Muscle of leg (tissue), 11 donors: Measurements from ENCODE around the gene ZC3H4. TPM values are rescaled to one million over a fixed set of nuclear protein-coding genes. Genes with fewer than 3 reads are reported as not detected.
A peak's percentile ranks its signal among the peaks of the same experiment; 100 is the strongest.

ENCODE experiments used
- DNase-seq: peaks from one replicate; pipeline ENCODE4 v3.0.0; 2013
- H3K27ac ChIP-seq: one replicate; pipeline ENCODE4 v1.5.1; 2013; ENCODE audit warnings: mild to moderate bottlenecking, low read length, control low read depth
- H3K27me3 ChIP-seq: one replicate; pipeline ENCODE4 v1.6.1; 2013; ENCODE audit warnings: low read length; ENCODE audit not compliant: control insufficient read depth, insufficient read depth
- H3K36me3 ChIP-seq: one replicate; pipeline ENCODE4 v1.6.1; 2013; ENCODE audit warnings: low read length; ENCODE audit not compliant: control insufficient read depth, insufficient read depth
- H3K4me1 ChIP-seq: one replicate; pipeline ENCODE4 v1.6.1; 2013; ENCODE audit warnings: low read length; ENCODE audit not compliant: control insufficient read depth, insufficient read depth
- H3K4me3 ChIP-seq: one replicate; pipeline ENCODE4 v1.5.1; 2013; ENCODE audit warnings: low read length, control low read depth
- H3K9me3 ChIP-seq: replicated peaks from 2 replicates; pipeline ENCODE4 v1.6.1; 2013; ENCODE audit warnings: low read depth, low read length; ENCODE audit not compliant: control insufficient read depth
- WGBS: methylation state at CpG from one replicate; pipeline ENCODE4 v1.1.5; 2013; ENCODE audit warnings: missing lambda C conversion rate; ENCODE audit not compliant: insufficient coverage; 5-methylcytosine and 5-hydroxymethylcytosine counted together
- polyA plus RNA-seq, 8 donors: library from polyadenylated mRNA; unstranded; fragments of 120-200 nt; gene quantifications; one replicate each; pipeline versions ENCODE4 v1.2.1 to v1.2.3, GENCODE V29; 2013; ENCODE audit warnings: inconsistent platforms in 1 of 8, low replicate concordance in 1 of 8; ENCODE audit not compliant: insufficient read length in 8 of 8, insufficient read depth in 1 of 8
- total RNA-seq: library from RNA; stranded (reverse); fragments of 120-200 nt; gene quantifications from one replicate; pipeline ENCODE4 v1.2.4, GENCODE V29; 2013

The ZC3H4 gene
- total and polyA plus RNA-seq, 9 donors, result 11.8 to 34.3 (median 23.9) TPM

DNA sequence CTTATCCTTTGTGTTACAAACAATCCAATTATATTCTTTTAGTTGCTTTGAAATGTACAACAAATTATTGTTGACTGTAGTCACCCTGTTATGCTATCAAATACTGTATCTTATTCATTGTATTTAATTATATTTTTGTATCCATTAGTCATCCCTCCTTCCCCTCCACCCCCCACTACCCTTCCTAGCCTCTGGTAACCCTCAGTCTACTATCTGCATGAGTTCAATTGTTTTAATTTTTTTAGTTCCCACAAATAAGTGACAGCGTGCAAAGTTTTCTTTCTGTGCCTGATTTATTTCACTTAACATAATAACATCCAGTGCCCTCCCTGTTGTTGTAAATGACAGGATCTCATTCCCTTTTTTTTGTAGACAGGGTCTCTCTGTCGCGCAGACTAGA lies 21.6 kb upstream of the ZC3H4 start:
- WGBS, result no CpG with 5 or more reads among the region's 3 CpGs
- Histone ChIP-seq H3K4me3 (no peak overlapping the region), H3K36me3 (peaks cover 25% of the 10 kb centered on the region), H3K4me1 (peaks cover 16% of the 10 kb centered on the region), H3K27ac (no peak overlapping the region), H3K9me3 (no peaks in the 10 kb centered on the region), H3K27me3 (no peaks in the 10 kb centered on the region)
- no peak for DNase-seq

DNA sequence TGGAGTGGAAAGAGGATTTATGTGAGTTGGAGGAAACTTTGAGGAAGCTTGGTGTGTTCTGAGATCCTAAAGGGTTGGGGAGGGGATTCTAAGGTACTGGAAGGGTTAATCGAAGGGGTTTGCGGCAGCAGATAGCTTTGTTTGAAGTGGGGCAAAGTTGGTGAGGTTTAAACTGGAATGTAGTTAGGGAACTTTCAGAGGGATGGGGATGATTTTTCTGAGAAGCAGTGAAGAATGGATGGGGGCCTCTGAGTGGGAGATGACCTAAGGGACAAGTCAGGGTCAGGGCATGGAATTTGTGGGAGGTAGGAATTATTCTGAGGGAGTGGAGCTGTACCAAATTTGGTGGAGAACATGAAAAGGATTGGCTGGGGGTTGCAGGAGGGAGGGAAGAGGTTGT lies 21.0 kb upstream of the ZC3H4 start:
- Histone ChIP-seq H3K27ac (no peak overlapping the region), H3K36me3 (peaks cover 25% of the 10 kb centered on the region), H3K4me3 (no peak overlapping the region), H3K4me1 (peaks cover 16% of the 10 kb centered on the region), H3K27me3 (no peaks in the 10 kb centered on the region), H3K9me3 (no peaks in the 10 kb centered on the region)
- 61% methylated on average over 2 of the region's 2 CpGs for WGBS
- no peak for DNase-seq

DNA sequence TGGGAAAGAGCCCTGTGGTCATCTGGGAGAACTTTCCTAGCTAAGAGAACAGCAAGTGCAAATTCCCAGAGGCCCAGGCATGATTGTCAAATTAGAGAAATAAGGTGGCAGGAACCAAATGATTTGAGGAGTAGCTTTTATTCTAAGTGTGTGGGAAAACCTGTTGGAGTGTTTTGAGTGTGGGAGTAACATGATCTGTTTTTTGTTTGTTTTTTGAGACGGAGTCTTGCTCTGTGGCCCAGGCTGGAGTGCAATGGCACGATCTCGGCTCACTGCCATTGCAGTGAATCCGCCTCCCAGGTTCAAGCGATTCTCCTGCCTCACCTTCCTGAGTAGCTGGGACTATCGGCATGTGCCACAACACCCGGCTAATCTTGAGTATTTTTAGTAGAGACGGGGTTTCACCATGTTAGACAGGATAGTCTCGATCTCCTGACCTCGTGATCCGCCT lies 19.5 kb upstream of the ZC3H4 start:
- Histone ChIP-seq H3K4me3 (no peak overlapping the region), H3K9me3 (no peaks in the 10 kb centered on the region), H3K27me3 (no peaks in the 10 kb centered on the region), H3K4me1 (peaks cover 16% of the 10 kb centered on the region), H3K27ac (no peak overlapping the region), H3K36me3 (peaks cover 22% of the 10 kb centered on the region)
- 87% methylated on average over 10 of the region's 11 CpGs for WGBS
- no peak for DNase-seq

DNA sequence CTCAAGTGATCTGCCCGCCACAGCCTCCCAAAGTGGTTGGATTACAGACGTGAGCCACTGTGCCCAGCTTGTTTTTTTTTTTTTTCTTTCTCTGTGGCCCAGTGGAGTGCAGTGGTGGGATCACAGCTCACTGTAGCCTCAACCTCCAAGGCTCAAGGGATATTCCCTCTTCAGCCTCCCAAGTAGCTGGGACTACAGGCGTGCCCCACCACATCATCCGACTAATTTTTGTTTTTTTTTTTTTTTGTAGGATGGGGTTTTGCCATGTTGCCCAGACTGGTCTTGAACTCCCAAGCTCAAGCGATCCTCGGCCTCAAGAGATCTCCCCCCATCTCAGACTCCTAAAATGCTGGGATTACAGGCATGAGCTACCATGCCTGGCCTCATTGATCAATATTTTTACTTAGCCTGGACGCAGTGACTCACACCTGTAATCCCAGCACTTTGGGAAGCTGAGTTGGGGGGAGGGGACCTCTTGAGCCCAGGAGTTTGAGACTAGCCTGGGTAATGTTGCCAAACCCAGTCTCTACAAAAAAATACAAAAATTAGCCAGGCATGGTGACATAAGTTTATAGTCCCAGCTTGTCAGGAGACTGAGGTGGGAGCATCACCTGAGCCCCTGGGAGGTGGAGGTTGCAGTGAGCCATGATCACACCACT lies 18.7 kb upstream of the ZC3H4 start:
- H3K27ac ChIP-seq, result no peak overlapping the region
- peaks cover 22% of the 10 kb centered on the region for H3K36me3 ChIP-seq
- peaks cover 16% of the 10 kb centered on the region for H3K4me1 ChIP-seq
- no peak for DNase-seq
- 20% methylated on average over 1 of the region's 7 CpGs for WGBS
- H3K4me3 ChIP-seq, result no peak overlapping the region
- H3K9me3 ChIP-seq, result no peaks in the 10 kb centered on the region
- H3K27me3 ChIP-seq, result no peaks in the 10 kb centered on the region

DNA sequence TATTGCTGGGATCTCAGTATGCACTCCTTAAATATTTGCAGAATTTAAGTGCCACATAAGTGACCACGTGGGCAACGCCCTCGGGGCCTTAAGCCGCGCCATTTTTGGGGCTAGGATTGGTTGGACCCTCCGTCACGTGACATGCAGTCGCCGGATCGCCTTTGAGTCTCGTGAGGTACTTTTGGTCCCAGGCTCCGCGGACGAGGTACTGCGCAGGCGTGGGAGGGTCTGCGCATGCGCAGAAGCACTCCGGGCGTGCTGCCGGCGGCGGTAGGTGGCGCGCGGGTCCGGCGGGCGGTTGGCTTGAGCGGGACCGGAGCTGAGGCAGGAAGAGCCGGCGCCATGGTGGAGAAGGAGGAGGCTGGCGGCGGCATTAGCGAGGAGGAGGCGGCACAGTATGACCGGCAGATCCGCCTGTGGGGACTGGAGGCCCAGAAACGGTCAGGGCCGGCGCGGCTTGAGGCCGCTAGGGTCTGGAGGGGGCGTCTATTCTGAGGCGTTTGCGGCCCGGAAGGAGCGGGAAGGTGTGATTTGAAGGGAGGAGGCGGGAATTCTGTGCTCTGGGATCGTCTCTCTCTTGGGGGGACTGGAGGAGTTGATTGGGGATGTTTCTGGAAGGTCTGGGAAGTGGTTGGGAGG lies 17.1 kb upstream of the ZC3H4 start, which contains the start of gene SAE1:
SAE1 (plus strand) TSS at position 247 of the 639 bp plus-strand sequence; CDS start at position 343, 96 bp downstream.
- 1% methylated on average over 49 of the region's 51 CpGs for WGBS
- peak; percentile 99 for DNase-seq
- peaks cover 16% of the 10 kb centered on the region for H3K4me1 ChIP-seq
- H3K36me3 ChIP-seq, result peaks cover 22% of the 10 kb centered on the region
- peak within 1 kb of the TSS; percentile 98 for H3K27ac ChIP-seq
- H3K4me3 ChIP-seq, result peak within 1 kb of the TSS; percentile 97
- no peaks in the 10 kb centered on the region for H3K27me3 ChIP-seq
- H3K9me3 ChIP-seq, result no peaks in the 10 kb centered on the region

DNA sequence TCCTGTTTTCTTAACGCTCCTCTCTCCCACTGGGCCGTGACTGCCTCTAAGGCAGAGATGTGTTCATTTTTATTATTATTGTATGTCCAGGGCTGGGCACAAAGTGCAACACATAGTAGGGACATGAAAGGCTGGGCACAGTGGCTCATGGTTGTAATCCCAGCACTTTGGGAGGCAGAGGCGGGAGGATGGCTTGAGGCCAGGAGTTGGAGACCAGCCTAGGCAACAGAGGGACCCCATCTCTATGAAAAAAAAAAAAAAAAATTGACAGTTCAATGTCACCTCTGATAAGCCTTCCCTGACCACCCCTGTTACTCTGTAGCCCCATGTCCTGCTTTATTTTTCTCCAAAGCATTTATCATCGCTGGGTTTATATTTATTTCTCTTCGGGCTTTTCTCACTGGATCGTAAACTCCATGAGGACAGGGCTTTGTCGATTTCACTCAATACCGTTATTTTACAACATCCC lies 16.6 kb upstream of the ZC3H4 start:
- peak overlapping the region; percentile 80 for H3K27ac ChIP-seq
- H3K27me3 ChIP-seq, result no peaks in the 10 kb centered on the region
- H3K4me1 ChIP-seq, result peaks cover 16% of the 10 kb centered on the region
- WGBS, result 57% methylated on average over 4 of the region's 8 CpGs
- H3K36me3 ChIP-seq, result peaks cover 22% of the 10 kb centered on the region
- no peak for DNase-seq
- H3K4me3 ChIP-seq, result peak overlapping the region; percentile 29
- no peaks in the 10 kb centered on the region for H3K9me3 ChIP-seq

DNA sequence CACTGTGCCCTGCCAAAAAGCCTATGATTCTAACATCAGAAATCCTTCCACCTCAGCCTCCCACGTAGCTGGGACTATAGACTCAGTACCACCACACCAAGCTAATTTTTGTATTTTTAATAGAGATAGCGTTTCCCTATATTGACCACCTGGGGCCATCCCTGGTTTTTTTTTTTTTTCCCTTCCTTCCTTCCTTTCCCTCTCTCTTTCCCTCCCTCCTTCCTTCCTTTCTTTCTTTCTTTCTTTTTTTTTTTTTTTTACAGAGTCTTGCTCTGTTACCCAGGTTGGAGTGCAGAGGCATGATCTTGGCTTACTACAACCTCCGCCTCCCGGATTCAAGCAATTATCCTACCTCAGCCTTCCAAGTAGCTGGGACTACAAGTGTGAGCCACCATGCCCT lies 16.0 kb upstream of the ZC3H4 start:
- Histone ChIP-seq H3K4me1 (peaks cover 18% of the 10 kb centered on the region), H3K9me3 (no peaks in the 10 kb centered on the region), H3K36me3 (peaks cover 21% of the 10 kb centered on the region), H3K4me3 (no peak overlapping the region), H3K27ac (no peak overlapping the region), H3K27me3 (no peaks in the 10 kb centered on the region)
- no peak for DNase-seq
- WGBS, result 100% methylated on average over 2 of the region's 4 CpGs

DNA sequence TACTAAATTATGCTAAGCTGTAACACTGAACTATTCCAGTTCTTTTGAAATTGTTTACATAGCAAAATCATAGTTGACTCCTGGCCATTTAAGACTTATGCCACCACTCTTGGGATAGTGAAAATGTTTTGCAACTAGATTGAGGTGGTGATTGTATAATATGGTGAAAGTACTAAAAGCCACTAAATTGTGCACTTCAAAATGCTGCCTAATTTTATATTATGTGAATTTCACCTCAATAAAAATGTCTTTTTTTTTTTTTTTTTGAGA lies 12.0 kb upstream of the ZC3H4 start:
- H3K27ac ChIP-seq, result no peak overlapping the region
- H3K4me1 ChIP-seq, result peaks cover 5% of the 10 kb centered on the region
- no peak for DNase-seq
- no peak overlapping the region for H3K4me3 ChIP-seq
- no peaks in the 10 kb centered on the region for H3K36me3 ChIP-seq
- no peaks in the 10 kb centered on the region for H3K9me3 ChIP-seq
- no peaks in the 10 kb centered on the region for H3K27me3 ChIP-seq

DNA sequence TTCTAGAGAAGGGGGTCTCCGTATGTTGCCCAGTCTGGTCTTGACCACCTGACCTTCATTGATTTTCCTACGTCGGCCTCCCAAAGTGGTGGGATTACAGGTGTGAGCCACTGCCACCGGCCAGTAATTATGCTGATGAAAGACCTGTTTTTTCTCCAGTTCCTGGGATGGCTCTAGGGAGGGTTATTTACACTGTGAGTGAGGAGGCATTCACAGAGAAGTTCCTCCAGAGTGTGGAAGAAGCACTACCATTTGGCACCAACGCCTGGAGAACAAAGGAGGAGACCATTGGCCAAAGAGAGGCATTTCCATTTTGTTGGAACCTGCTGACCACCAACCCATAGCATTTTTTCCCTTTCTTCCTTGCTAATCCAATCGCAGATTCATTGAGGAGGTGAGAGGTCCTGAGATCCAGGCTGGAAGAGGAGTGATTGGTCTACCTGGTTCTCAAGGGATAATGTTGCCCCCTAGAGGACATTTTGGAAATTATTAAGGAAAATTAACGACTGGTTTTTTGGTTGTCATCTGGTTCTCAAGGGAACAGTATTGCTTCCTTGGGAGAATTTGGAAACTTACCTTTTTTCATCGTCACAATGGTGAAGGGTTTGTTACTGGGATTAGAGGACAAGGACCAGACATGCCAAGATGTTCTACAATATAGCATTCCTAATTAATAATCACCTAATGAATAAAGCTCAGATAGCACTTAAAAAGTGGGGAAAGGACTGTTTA lies 11.5 kb upstream of the ZC3H4 start:
- peak; percentile 85 for DNase-seq
- Histone ChIP-seq H3K36me3 (no peaks in the 10 kb centered on the region), H3K4me1 (peaks cover 2% of the 10 kb centered on the region), H3K9me3 (no peaks in the 10 kb centered on the region), H3K4me3 (no peak overlapping the region), H3K27me3 (no peaks in the 10 kb centered on the region), H3K27ac (no peak overlapping the region)
- WGBS, result no CpG with 5 or more reads among the region's 8 CpGs

DNA sequence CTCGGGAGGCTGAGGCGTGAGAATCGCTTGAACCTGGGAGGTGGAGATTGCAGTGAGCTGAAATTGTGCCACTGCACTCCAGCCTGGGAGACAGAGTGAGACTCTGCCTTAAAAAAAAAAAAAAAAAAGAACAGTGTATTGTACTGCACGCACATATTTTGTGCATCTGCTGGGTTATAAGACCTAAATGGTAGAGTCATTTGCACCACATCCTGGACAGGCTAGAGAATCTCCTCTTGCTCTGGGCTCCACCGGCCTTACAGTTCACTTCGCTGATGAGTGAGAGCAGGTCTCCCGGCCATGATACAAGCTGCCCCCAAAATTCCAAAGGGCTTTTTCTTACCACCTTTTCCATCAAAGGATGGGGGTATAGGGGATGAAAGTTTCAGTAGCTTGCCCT lies 9.8 kb upstream of the ZC3H4 start:
- no peaks in the 10 kb centered on the region for H3K9me3 ChIP-seq
- no peak overlapping the region for H3K27ac ChIP-seq

More for the DNA sequence above, 9.8 kb upstream of the ZC3H4 start:
- no peaks in the 10 kb centered on the region for H3K27me3 ChIP-seq
- peaks cover 2% of the 10 kb centered on the region for H3K4me1 ChIP-seq
- H3K4me3 ChIP-seq, result no peak overlapping the region
- WGBS, result no CpG with 5 or more reads among the region's 7 CpGs
- DNase-seq, result no peak
- no peaks in the 10 kb centered on the region for H3K36me3 ChIP-seq
